Measurements from ENCODE around the gene CCL7. TPM values are rescaled to one million over a fixed set of nuclear protein-coding genes. Genes with fewer than 3 reads are reported as not detected.

Gene CCL7
- not detected for total RNA-seq

DNA sequence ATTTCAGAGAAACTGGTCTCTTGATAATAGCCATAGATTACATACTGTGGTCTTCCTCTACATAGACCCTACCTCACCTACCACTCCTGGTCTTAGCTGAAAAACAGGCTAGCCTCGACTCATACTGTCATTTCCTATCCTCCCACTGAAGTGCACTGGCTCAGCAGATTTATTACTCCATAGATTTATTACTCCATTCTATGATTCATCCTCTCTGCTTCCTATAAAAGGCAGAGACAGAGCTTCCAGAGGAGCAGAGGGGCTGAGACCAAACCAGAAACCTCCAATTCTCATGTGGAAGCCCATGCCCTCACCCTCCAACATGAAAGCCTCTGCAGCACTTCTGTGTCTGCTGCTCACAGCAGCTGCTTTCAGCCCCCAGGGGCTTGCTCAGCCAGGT is at the start of gene CCL7:
TSS of gene CCL7 (plus strand) at position 253 of the 400 bp plus-strand sequence. CDS start at position 323, 70 bp downstream.
- Histone ChIP-seq H3K9me3 (no peaks in the 10 kb centered on the region), H3K27me3 (replicated peaks; ENCODE audit: insufficient read depth) (peaks cover 4% of the 10 kb centered on the region), H3K27ac (no peak within 1 kb of the TSS), H3K4me1 (replicated peaks) (no peaks in the 10 kb centered on the region), H3K36me3 (no peaks in the 10 kb centered on the region), H3K4me3 (no peak within 1 kb of the TSS)
- 0% methylated on average over 1 of the region's 1 CpG for WGBS
- intact Hi-C loops (cut with DNase I), result no loop called here
- no peak for DNase-seq (ENCODE audit: low spot score)
- TF ChIP-seq POLR2AphosphoS5 (IDR thresholded peaks at IDR 0.05) (no peak), POLR2A (IDR thresholded peaks at IDR 0.05) (no peak)
- TF ChIP-seq, protein P1, sequence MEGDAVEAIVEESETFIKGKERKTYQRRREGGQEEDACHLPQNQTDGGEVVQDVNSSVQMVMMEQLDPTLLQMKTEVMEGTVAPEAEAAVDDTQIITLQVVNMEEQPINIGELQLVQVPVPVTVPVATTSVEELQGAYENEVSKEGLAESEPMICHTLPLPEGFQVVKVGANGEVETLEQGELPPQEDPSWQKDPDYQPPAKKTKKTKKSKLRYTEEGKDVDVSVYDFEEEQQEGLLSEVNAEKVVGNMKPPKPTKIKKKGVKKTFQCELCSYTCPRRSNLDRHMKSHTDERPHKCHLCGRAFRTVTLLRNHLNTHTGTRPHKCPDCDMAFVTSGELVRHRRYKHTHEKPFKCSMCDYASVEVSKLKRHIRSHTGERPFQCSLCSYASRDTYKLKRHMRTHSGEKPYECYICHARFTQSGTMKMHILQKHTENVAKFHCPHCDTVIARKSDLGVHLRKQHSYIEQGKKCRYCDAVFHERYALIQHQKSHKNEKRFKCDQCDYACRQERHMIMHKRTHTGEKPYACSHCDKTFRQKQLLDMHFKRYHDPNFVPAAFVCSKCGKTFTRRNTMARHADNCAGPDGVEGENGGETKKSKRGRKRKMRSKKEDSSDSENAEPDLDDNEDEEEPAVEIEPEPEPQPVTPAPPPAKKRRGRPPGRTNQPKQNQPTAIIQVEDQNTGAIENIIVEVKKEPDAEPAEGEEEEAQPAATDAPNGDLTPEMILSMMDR (IDR thresholded peaks at IDR 0.05), result no peak

DNA sequence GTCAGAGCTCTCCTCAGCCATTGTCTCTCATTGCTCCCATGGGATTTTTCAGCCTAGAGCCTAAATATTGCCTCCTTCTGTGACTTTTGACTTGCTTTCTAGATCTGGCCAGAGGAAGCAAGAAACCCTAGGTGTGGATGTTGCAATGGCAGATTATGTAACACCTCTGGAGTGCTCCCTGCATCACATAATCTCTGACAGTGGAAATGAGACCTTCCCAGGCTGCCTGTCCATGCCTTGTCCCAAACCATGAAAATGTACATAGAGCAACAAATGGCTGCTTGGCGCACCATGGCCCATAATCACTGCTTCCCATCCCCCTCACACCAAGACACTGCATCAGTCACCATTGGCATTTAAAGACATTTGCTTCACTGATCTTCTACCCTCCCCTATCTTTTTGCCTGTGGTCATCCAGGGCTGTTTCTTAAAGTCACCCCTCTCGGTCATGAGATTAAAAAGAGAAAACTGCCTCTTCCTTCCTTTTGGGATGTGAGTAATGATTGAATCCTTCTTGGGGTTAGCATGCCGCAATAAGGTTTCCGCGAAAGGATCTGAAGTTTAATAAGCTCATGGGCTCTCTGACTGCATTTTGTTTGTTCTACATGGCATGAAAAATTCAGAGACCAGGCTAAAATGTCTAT is 49.1 kb upstream of the CCL7 start:
- Histone ChIP-seq H3K9me3 (no peaks in the 10 kb centered on the region), H3K4me3 (no peak overlapping the region), H3K36me3 (no peaks in the 10 kb centered on the region), H3K27ac (no peak overlapping the region), H3K27me3 (replicated peaks; ENCODE audit: insufficient read depth) (no peaks in the 10 kb centered on the region), H3K4me1 (replicated peaks) (no peaks in the 10 kb centered on the region)
- DNase-seq (ENCODE audit: low spot score), result no peak
- 89% methylated on average over 5 of the region's 5 CpGs for WGBS
- intact Hi-C loops (cut with DNase I), result no loop called here
- TF ChIP-seq, protein P1 (IDR thresholded peaks at IDR 0.05), result no peak
- TF ChIP-seq POLR2AphosphoS5 (IDR thresholded peaks at IDR 0.05) (no peak), POLR2A (IDR thresholded peaks at IDR 0.05) (no peak)

DNA sequence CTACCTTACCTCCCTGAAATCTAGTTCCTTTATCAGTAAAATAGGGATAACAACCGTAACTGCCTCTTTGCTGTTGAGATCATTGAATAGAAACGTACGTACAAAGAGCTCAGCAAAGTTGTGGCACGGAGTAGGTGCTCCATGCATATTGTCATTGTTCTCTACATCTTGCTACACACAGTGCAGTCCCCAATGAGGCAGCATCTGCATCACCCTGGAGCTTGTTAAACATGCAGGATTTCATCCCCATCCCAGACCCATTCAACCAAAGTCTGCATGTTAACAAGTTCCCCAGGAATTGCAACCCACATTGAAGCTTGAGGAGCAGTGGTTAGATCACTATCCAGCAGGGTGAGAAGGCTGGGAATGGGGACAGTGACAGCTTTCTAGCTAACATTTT is 48.6 kb upstream of the CCL7 start:
- 90% methylated on average over 4 of the region's 4 CpGs for WGBS

DNA sequence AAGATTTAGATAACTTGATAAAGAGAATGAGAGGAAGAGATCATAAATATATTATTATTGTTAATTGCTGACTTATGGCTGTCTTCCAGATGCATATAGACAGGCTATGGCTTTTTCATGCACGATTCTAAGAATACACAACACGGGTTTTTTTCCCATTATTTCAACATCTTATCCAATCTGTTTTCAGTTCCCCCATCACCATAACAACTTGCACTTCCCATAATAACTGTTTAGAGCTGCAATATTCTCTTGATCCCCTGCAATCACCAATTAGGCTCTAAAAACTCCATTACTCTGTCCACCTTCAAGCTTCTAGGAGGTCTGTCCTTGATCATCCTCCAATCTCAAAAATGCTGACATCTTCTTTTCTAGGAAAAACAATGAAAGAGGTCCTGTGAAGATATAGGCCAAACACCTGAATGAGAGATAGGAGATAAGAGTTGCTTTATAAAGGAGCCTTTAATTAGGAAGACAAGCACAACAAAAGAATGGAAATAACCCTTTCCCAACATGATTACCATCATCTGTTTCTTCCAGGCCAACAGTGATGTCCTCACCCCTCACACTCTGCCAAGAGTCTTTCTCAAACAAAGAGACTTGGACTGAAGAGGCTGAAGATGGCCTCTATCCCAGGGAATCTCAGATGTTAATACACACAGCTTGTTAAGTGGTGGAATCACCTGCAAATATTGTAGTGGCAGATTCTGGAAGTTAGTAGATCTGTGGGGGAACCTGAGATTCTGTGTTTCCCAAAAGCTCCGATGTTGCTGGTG is 47.1 kb upstream of the CCL7 start:
- TF ChIP-seq POLR2AphosphoS5 (IDR thresholded peaks at IDR 0.05) (no peak), POLR2A (IDR thresholded peaks at IDR 0.05) (no peak)
- TF ChIP-seq, protein P1 (IDR thresholded peaks at IDR 0.05), result no peak
- Histone ChIP-seq H3K36me3 (no peaks in the 10 kb centered on the region), H3K4me3 (no peak overlapping the region), H3K9me3 (no peaks in the 10 kb centered on the region), H3K27ac (no peak overlapping the region), H3K4me1 (replicated peaks) (no peaks in the 10 kb centered on the region), H3K27me3 (replicated peaks; ENCODE audit: insufficient read depth) (no peaks in the 10 kb centered on the region)
- 70% methylated on average over 3 of the region's 3 CpGs for WGBS
- no peak for DNase-seq (ENCODE audit: low spot score)
- intact Hi-C loops (cut with DNase I), result no loop called here

More for the DNA sequence above, 48.6 kb upstream of the CCL7 start:
- Histone ChIP-seq H3K4me1 (replicated peaks) (no peaks in the 10 kb centered on the region), H3K9me3 (no peaks in the 10 kb centered on the region), H3K36me3 (no peaks in the 10 kb centered on the region), H3K27me3 (replicated peaks; ENCODE audit: insufficient read depth) (no peaks in the 10 kb centered on the region), H3K27ac (no peak overlapping the region), H3K4me3 (no peak overlapping the region)
- intact Hi-C loops (cut with DNase I), result no loop called here
- DNase-seq (ENCODE audit: low spot score), result no peak
- TF ChIP-seq, protein P1 (IDR thresholded peaks at IDR 0.05), result no peak
- TF ChIP-seq POLR2A (IDR thresholded peaks at IDR 0.05), result no peak
- no peak for TF ChIP-seq POLR2AphosphoS5 (IDR thresholded peaks at IDR 0.05)
